Neural progenitor cell (in vitro differentiated cells): ENCODE measurements around the gene UBL5. TPM values are rescaled to one million over a fixed set of nuclear protein-coding genes. Genes with fewer than 3 reads are reported as not detected.
"Not testable (repeated sequence)": the region's sequence is repeated elsewhere in the genome, so short reads cannot be mapped to it uniquely, and the experiment has no call there.

Experiments
- DNase-seq: peaks from one replicate; pipeline ENCODE4 v3.0.0-alpha.2; 2016; ENCODE audit warnings: low spot score
- H2AFZ ChIP-seq: fragments of 200-600 bp; sonication (generic); replicated peaks from 2 replicates; pipeline ENCODE4 v1.6.1; 2016; ENCODE audit warnings: antibody characterized with exemption
- H3F3A ChIP-seq: fragments of 200-600 bp; sonication (generic); 2 replicates; pipeline ENCODE4 v1.6.1; 2016; ENCODE audit warnings: antibody characterized with exemption, low read depth
- H3K27ac ChIP-seq: fragments of 200-600 bp; sonication (generic); 2 replicates; pipeline ENCODE4 v1.5.1; 2016; ENCODE audit warnings: mild to moderate bottlenecking
- H3K27me3 ChIP-seq: fragments of 200-600 bp; sonication (generic); 2 replicates; pipeline ENCODE4 v1.6.1; 2016; ENCODE audit warnings: mild to moderate bottlenecking, moderate library complexity
- H3K36me3 ChIP-seq: fragments of 200-600 bp; sonication (generic); 2 replicates; pipeline ENCODE4 v1.5.1; 2016
- H3K4me1 ChIP-seq: fragments of 200-600 bp; sonication (generic); 2 replicates; pipeline ENCODE4 v1.6.1; 2016; ENCODE audit warnings: mixed run types
- H3K4me2 ChIP-seq: fragments of 200-600 bp; sonication (generic); 2 replicates; pipeline ENCODE4 v1.6.1; 2016
- H3K4me3 ChIP-seq: fragments of 200-600 bp; sonication (generic); 2 replicates; pipeline ENCODE4 v1.5.1; 2016
- H3K79me2 ChIP-seq: fragments of 200-600 bp; sonication (generic); 2 replicates; pipeline ENCODE4 v1.6.1; 2016; ENCODE audit warnings: low read depth
- H3K9ac ChIP-seq: fragments of 200-600 bp; sonication (generic); 2 replicates; pipeline ENCODE4 v1.6.1; 2016
- H3K9me3 ChIP-seq: fragments of 200-600 bp; sonication (generic); 2 replicates; pipeline ENCODE4 v1.5.1; 2016; ENCODE audit warnings: low read depth
- H4K20me1 ChIP-seq: fragments of 200-600 bp; sonication (generic); 2 replicates; pipeline ENCODE4 v1.6.1; 2016; ENCODE audit warnings: low read depth
- H3K27ac Mint-ChIP-seq: 3 replicates; pipeline ENCODE4 v1.8.0; 2021; ENCODE audit warnings: mixed read lengths
- H3K27me3 Mint-ChIP-seq: 2 replicates; pipeline ENCODE4 v1.8.0; 2022; ENCODE audit warnings: low read depth, mild to moderate bottlenecking, inconsistent platforms, moderate library complexity, mixed read lengths; ENCODE audit not compliant: insufficient read depth
- H3K36me3 Mint-ChIP-seq: 3 replicates; pipeline ENCODE4 v1.8.0; 2021; ENCODE audit warnings: mixed read lengths
- H3K4me1 Mint-ChIP-seq: 3 replicates; pipeline ENCODE4 v1.8.0; 2021; ENCODE audit warnings: mixed read lengths
- H3K4me3 Mint-ChIP-seq: 3 replicates; pipeline ENCODE4 v1.8.0; 2021; ENCODE audit warnings: mild to moderate bottlenecking, moderate library complexity, mixed read lengths
- H3K9me3 Mint-ChIP-seq: 3 replicates; pipeline ENCODE4 v1.8.0; 2020; ENCODE audit warnings: mixed read lengths
- EZH2 ChIP-seq: fragments of 200-600 bp; sonication (generic); IDR thresholded peaks from 2 replicates; pipeline ENCODE4 v1.6.1; 2017; ENCODE audit warnings: antibody characterized with exemption, mild to moderate bottlenecking, moderate library complexity
- EZH2phosphoT487 ChIP-seq: fragments of 200-600 bp; sonication (generic); IDR thresholded peaks from 2 replicates; pipeline ENCODE4 v1.6.1; 2017; ENCODE audit warnings: antibody characterized with exemption
- total RNA-seq: library from RNA; depleted of rRNA; stranded (reverse); fragments of >200 nt; gene quantifications from 2 replicates; pipeline ENCODE4 v1.2.3, GENCODE V29; 2015; ENCODE audit warnings: low replicate concordance
- TF ChIP-seq, protein P1 (sequence below): fragments of 200-600 bp; sonication (generic); IDR thresholded peaks from 2 replicates; pipeline ENCODE4 v1.5.1; 2017; ENCODE audit warnings: antibody characterized with exemption, mild to moderate bottlenecking

UBL5 gene
- total RNA-seq, 1 donor from 2014 or later: 628 TPM

DNA sequence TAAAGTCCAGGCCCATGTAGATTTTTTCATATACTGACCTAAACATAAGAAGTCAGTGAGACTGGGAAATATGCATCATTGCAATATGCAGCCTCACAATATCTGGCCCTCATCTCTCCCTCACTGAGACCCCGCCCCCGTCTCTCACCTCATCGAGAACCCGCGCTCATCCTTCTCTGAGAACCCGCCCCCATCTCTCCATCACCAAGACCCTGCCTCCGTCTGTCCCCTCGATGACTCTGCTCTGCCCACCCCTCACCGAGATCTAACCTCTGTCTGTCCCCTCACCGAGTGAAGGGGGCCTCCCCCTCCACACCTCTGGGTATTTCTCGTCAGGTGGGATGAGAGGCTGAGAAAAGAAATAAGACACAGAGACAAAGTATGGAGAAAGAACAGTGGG is 38.7 kb upstream of the UBL5 start:
- Histone ChIP-seq H3F3A (peaks cover 54% of the 10 kb centered on the region), H4K20me1 (no peaks in the 10 kb centered on the region), H3K4me1 (peaks cover 21% of the 10 kb centered on the region), H3K4me3 (no peak overlapping the region), H2AFZ (no peak overlapping the region), H3K79me2 (no peaks in the 10 kb centered on the region), H3K9me3 (no peaks in the 10 kb centered on the region), H3K4me2 (no peak overlapping the region), H3K27me3 (peaks cover 5% of the 10 kb centered on the region), H3K36me3 (no peaks in the 10 kb centered on the region), H3K27ac (no peak overlapping the region), H3K9ac (no peak overlapping the region)
- Mint-ChIP-seq H3K4me1 (peaks cover 30% of the 10 kb centered on the region), H3K9me3 (no peaks in the 10 kb centered on the region), H3K4me3 (peak overlapping the region; percentile 64), H3K36me3 (no peaks in the 10 kb centered on the region), H3K27me3 (peaks cover 5% of the 10 kb centered on the region), H3K27ac (peak overlapping the region; percentile 43)
- TF ChIP-seq, protein P1, sequence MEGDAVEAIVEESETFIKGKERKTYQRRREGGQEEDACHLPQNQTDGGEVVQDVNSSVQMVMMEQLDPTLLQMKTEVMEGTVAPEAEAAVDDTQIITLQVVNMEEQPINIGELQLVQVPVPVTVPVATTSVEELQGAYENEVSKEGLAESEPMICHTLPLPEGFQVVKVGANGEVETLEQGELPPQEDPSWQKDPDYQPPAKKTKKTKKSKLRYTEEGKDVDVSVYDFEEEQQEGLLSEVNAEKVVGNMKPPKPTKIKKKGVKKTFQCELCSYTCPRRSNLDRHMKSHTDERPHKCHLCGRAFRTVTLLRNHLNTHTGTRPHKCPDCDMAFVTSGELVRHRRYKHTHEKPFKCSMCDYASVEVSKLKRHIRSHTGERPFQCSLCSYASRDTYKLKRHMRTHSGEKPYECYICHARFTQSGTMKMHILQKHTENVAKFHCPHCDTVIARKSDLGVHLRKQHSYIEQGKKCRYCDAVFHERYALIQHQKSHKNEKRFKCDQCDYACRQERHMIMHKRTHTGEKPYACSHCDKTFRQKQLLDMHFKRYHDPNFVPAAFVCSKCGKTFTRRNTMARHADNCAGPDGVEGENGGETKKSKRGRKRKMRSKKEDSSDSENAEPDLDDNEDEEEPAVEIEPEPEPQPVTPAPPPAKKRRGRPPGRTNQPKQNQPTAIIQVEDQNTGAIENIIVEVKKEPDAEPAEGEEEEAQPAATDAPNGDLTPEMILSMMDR: no peak
- TF ChIP-seq EZH2phosphoT487: no peak
- TF ChIP-seq EZH2: no peak
- no peak for DNase-seq

DNA sequence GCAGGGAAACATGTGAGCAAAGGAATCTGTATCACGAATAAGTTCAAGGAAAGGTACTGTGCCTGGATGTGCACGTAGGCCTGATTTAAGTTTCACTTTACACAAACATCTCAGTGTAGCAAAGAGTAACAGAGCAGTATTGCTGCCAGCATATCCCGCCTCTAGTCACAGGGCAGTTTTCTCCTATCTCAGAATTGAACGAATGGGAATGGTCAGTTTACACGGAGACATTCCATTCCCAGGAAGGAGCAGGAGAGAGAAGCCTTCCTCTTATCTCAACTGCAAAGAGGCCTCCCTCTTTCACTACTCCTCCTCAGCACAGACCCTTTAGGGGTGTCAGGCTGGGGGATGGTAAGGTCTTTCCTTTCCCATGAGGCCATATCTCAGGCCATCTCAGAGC is 38.1 kb upstream of the UBL5 start:
- H3K27ac Mint-ChIP-seq, H3K9me3 ChIP-seq, H3K36me3 ChIP-seq, H4K20me1 ChIP-seq, H3K79me2 ChIP-seq, H3K9me3 Mint-ChIP-seq, DNase-seq, H3K4me2 ChIP-seq, H3K27ac ChIP-seq, H3K27me3 ChIP-seq, H3K27me3 Mint-ChIP-seq, H3K9ac ChIP-seq, H3K4me3 Mint-ChIP-seq, H3K4me3 ChIP-seq, H3K36me3 Mint-ChIP-seq: not testable (repeated sequence)
- peaks cover 49% of the 10 kb centered on the region for H3F3A ChIP-seq
- H2AFZ ChIP-seq: peak overlapping the region; percentile 8
- H3K4me1 ChIP-seq: peaks cover 15% of the 10 kb centered on the region
- peaks cover 25% of the 10 kb centered on the region for H3K4me1 Mint-ChIP-seq

DNA sequence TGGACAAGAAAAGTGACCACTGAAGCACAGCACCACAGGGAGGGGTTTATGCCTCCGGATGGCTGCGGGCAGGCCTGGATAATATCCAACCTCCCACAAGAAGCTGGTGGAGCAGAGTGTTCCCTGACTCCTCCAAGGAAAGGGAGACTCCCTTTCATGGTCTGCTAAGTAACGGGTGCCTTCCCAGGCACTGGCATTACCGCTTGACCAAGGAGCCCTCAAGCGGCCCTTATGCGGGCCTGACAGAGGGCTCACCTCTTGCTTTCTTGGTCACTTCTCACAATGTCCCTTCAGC is 36.7 kb upstream of the UBL5 start:
- H3K4me3 Mint-ChIP-seq: peak overlapping the region; percentile 87
- H3K9ac ChIP-seq, H4K20me1 ChIP-seq, H3K9me3 ChIP-seq, H3K27ac Mint-ChIP-seq, H3K79me2 ChIP-seq, H3K9me3 Mint-ChIP-seq, H3K36me3 ChIP-seq, H3K27me3 Mint-ChIP-seq, H3K36me3 Mint-ChIP-seq, DNase-seq, H3K27ac ChIP-seq, H2AFZ ChIP-seq, H3K27me3 ChIP-seq: not testable (repeated sequence)
- Histone ChIP-seq H3K4me2 (peak overlapping the region; percentile 73), H3F3A (peaks cover 40% of the 10 kb centered on the region), H3K4me3 (peak overlapping the region; percentile 45), H3K4me1 (peaks cover 12% of the 10 kb centered on the region)
- peaks cover 21% of the 10 kb centered on the region for H3K4me1 Mint-ChIP-seq

DNA sequence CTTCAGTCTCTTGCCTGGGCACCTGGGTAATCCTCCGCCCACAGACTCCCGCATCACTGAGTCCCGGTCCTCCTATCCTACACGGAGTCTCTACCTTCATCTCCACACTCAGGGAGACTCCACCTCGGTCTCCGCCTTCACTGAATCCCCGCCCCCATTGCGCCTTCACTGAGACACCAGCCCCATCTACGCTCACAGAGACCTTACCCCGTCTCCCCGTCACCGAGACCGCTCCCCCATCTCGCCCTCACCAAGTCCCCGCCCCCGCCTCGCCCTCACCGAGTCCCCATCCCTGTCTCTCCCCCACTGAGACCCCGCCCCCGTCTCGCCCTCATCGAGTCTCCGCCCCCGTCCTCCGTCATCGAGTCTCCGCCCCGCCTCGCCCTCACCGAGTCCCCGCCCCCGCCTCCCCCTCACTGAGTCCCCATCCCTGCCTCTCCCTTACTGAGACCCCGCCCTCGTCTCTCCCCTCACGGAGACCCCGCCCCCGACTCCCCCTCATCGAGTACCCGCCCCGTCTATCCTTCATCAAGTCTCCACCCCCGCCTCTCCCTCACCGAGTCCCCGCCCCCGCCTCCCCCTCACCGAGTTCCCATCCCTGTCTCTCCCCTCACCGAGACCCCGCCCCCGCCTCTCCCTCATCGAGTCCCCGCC is 36.0 kb upstream of the UBL5 start:
- peak overlapping the region; percentile 75 for H3K4me2 ChIP-seq
- H3K9me3 Mint-ChIP-seq: no peaks in the 10 kb centered on the region
- no peaks in the 10 kb centered on the region for H3K79me2 ChIP-seq
- no peaks in the 10 kb centered on the region for H3K9me3 ChIP-seq
- no peaks in the 10 kb centered on the region for H4K20me1 ChIP-seq
- H3F3A ChIP-seq: peaks cover 33% of the 10 kb centered on the region
- H3K9ac ChIP-seq: no peak overlapping the region
- TF ChIP-seq EZH2: no peak
- TF ChIP-seq EZH2phosphoT487: no peak
- TF ChIP-seq, protein P1: no peak
- peaks cover 12% of the 10 kb centered on the region for H3K4me1 ChIP-seq
- H3K4me1 Mint-ChIP-seq: peaks cover 17% of the 10 kb centered on the region
- no peaks in the 10 kb centered on the region for H3K36me3 ChIP-seq
- H3K27ac ChIP-seq: no peak overlapping the region
- peak; percentile 99 for DNase-seq
- peaks cover 3% of the 10 kb centered on the region for H3K27me3 Mint-ChIP-seq
- H2AFZ ChIP-seq: peak overlapping the region; percentile 99
- H3K27ac Mint-ChIP-seq: peak overlapping the region; percentile 72
- H3K4me3 ChIP-seq: peak overlapping the region; percentile 88
- no peaks in the 10 kb centered on the region for H3K36me3 Mint-ChIP-seq
- H3K27me3 ChIP-seq: peaks cover 5% of the 10 kb centered on the region
- H3K4me3 Mint-ChIP-seq: peak overlapping the region; percentile 87
